Measurements from ENCODE around the gene CNTNAP2.

The CNTNAP2 gene

GRCh38 chr7:148079206-148080080, 1962.8 kb downstream of the CNTNAP2 start:
- no peak for DNase-seq

- no peak for DNase-seq
These were observed 1966.8 kb downstream of the CNTNAP2 start for GRCh38 chr7:148083448-148083847.

GRCh38 chr7:148084138-148084537, 1967.5 kb downstream of the CNTNAP2 start:
- DNase-seq: peak; percentile 82

GRCh38 chr7:148091882-148092281, 1975.3 kb downstream of the CNTNAP2 start:
- no peak for DNase-seq

- no peak for DNase-seq
These were observed 1977.0 kb downstream of the CNTNAP2 start for GRCh38 chr7:148093375-148094166.

- no peak for DNase-seq
These were observed 1978.5 kb downstream of the CNTNAP2 start for GRCh38 chr7:148095066-148095465.

- no peak for DNase-seq
These were observed 1987.6 kb downstream of the CNTNAP2 start for GRCh38 chr7:148104136-148104716.

- DNase-seq: no peak
These were observed 1988.3 kb downstream of the CNTNAP2 start for GRCh38 chr7:148104924-148105323.

- DNase-seq: no peak
These were observed 1989.3 kb downstream of the CNTNAP2 start for GRCh38 chr7:148105853-148106252.

- no peak for DNase-seq
These were observed 1991.0 kb downstream of the CNTNAP2 start for GRCh38 chr7:148107443-148108127.

- DNase-seq: no peak
These were observed 1991.8 kb downstream of the CNTNAP2 start for GRCh38 chr7:148108381-148108780.

GRCh38 chr7:148110097-148110868, 1993.7 kb downstream of the CNTNAP2 start:
- no peak for DNase-seq

- DNase-seq: no peak
These were observed 1998.2 kb downstream of the CNTNAP2 start for GRCh38 chr7:148114804-148115203.

- no peak for DNase-seq
These were observed 1998.7 kb downstream of the CNTNAP2 start for GRCh38 chr7:148115308-148115707.

GRCh38 chr7:148116195-148116594, 1999.6 kb downstream of the CNTNAP2 start:
- DNase-seq: no peak

- DNase-seq: no peak
These were observed 2000.3 kb downstream of the CNTNAP2 start for GRCh38 chr7:148116829-148117403.

GRCh38 chr7:148118371-148118770, 2001.8 kb downstream of the CNTNAP2 start:
- no peak for DNase-seq

- DNase-seq: no peak
These were observed 2004.8 kb downstream of the CNTNAP2 start for GRCh38 chr7:148121401-148121800.

GRCh38 chr7:148121847-148122246, 2005.2 kb downstream of the CNTNAP2 start:
- DNase-seq: no peak

GRCh38 chr7:148124477-148124876, 2007.9 kb downstream of the CNTNAP2 start:
- DNase-seq: no peak

GRCh38 chr7:148127374-148127773, 2010.8 kb downstream of the CNTNAP2 start:
- DNase-seq: no peak

GRCh38 chr7:148129023-148129422, 2012.4 kb downstream of the CNTNAP2 start:
- DNase-seq: no peak
